ENCODE results near the gene DGKD.

DNA sequence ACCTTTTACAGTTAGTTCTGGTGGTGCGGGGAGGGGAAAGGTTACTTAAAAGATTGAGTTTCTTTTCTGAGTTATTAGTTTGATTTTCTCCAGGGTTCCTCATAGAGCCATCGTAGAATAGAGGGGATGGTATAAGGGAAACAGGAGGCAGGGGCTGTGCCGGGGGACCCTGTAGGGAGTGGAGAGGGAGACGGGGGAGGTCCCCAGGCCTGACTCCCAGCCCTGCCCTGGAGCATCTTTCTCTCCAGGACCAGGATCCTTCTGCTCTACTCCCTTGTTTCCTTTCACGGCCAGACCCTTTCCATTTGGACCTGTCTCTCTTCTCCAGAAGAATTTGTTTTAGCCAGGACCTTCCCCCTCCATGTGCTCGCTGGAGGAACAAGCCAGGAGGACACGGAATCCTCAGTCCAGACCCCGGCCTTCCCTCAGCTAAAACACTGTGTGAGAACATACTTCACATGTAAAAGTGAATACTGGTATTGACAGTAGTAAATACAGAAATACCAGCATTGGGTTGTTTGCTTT, 35.4 kb downstream of the DGKD start:
- no peak for TF ChIP-seq POLR2A (IDR thresholded peaks at IDR 0.05)
- TF ChIP-seq, protein P1, sequence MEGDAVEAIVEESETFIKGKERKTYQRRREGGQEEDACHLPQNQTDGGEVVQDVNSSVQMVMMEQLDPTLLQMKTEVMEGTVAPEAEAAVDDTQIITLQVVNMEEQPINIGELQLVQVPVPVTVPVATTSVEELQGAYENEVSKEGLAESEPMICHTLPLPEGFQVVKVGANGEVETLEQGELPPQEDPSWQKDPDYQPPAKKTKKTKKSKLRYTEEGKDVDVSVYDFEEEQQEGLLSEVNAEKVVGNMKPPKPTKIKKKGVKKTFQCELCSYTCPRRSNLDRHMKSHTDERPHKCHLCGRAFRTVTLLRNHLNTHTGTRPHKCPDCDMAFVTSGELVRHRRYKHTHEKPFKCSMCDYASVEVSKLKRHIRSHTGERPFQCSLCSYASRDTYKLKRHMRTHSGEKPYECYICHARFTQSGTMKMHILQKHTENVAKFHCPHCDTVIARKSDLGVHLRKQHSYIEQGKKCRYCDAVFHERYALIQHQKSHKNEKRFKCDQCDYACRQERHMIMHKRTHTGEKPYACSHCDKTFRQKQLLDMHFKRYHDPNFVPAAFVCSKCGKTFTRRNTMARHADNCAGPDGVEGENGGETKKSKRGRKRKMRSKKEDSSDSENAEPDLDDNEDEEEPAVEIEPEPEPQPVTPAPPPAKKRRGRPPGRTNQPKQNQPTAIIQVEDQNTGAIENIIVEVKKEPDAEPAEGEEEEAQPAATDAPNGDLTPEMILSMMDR (IDR thresholded peaks at IDR 0.05), result no peak
